ENCODE results near the gene RIPK4. TPM values are rescaled to one million over a fixed set of nuclear protein-coding genes. Genes with fewer than 3 reads are reported as not detected.

RIPK4 gene
- total RNA-seq, 1 experiment from 2014 or later = 252 TPM

GRCh38 chr21:41813226-41813625, 46.4 kb upstream of the RIPK4 start:
- Histone ChIP-seq H3K79me2 (ENCODE audit: low read length) (no peaks in the 10 kb centered on the region), H3K4me1 (ENCODE audit: insufficient read depth, low read length) (peaks cover 10% of the 10 kb centered on the region), H3K4me2 (ENCODE audit: low read length) (no peak overlapping the region), H3K9me2 (replicated peaks; ENCODE audit: low read length) (no peaks in the 10 kb centered on the region), H3K27me3 (ENCODE audit: low read length) (no peaks in the 10 kb centered on the region), H3K27ac (ENCODE audit: low read length) (no peak overlapping the region), H3F3A (ENCODE audit: low read length, unreplicated experiment) (peaks cover 5% of the 10 kb centered on the region), H3K36me3 (ENCODE audit: low read depth, low read length) (peaks cover 26% of the 10 kb centered on the region), H3K9ac (ENCODE audit: low read length) (no peak overlapping the region), H4K20me1 (ENCODE audit: low read length) (no peaks in the 10 kb centered on the region), H3K9me3 (ENCODE audit: low read length) (no peaks in the 10 kb centered on the region), H2AFZ (ENCODE audit: low read length) (no peak overlapping the region), H3K4me3 (ENCODE audit: low read length) (no peak overlapping the region)
- ATAC-seq (no peak), DNase-seq (no peak)
- POLR2A ChIA-PET (ENCODE audit: unreplicated experiment) = no interaction called here
- intact Hi-C loops (cut with micrococcal nuclease) = no loop called here
- TF ChIP-seq EZH2phosphoT487 (IDR thresholded peaks at IDR 0.05; ENCODE audit: borderline replicate concordance, low read length) = no peak
- TF ChIP-seq CTCF (conservative IDR thresholded peaks at IDR 0.05; ENCODE audit: low read depth, low read length) = no peak
- TF ChIP-seq EZH2 (IDR thresholded peaks at IDR 0.05; ENCODE audit: low read length, unreplicated experiment) = no peak
- CTCF ChIA-PET = no interaction called here
- no TSS peak for BruUV-seq (replicated peaks)

- intact Hi-C loops (cut with micrococcal nuclease) = no loop called here
- no peak for ATAC-seq
- no TSS peak for BruUV-seq (replicated peaks)
These were observed 45.8 kb upstream of the RIPK4 start for GRCh38 chr21:41812679-41813078.

GRCh38 chr21:41810597-41810932, 43.7 kb upstream of the RIPK4 start:
- no peaks in the 10 kb centered on the region for H4K20me1 ChIP-seq (ENCODE audit: low read length)
- H2AFZ ChIP-seq (ENCODE audit: low read length) = no peak overlapping the region
- intact Hi-C loops (cut with micrococcal nuclease) = no loop called here
- BruUV-seq (replicated peaks) = no TSS peak
- H3K9me2 ChIP-seq (replicated peaks; ENCODE audit: low read length) = no peaks in the 10 kb centered on the region
- no peaks in the 10 kb centered on the region for H3K27me3 ChIP-seq (ENCODE audit: low read length)
- TF ChIP-seq EZH2 (IDR thresholded peaks at IDR 0.05; ENCODE audit: low read length, unreplicated experiment) (no peak), CTCF (conservative IDR thresholded peaks at IDR 0.05; ENCODE audit: low read depth, low read length) (no peak), EZH2phosphoT487 (IDR thresholded peaks at IDR 0.05; ENCODE audit: borderline replicate concordance, low read length) (no peak)
- H3K4me1 ChIP-seq (ENCODE audit: insufficient read depth, low read length) = no peaks in the 10 kb centered on the region
- no peaks in the 10 kb centered on the region for H3K79me2 ChIP-seq (ENCODE audit: low read length)
- H3K4me3 ChIP-seq (ENCODE audit: low read length) = no peak overlapping the region
- DNase-seq = no peak
- no peak overlapping the region for H3K4me2 ChIP-seq (ENCODE audit: low read length)
- ChIA-PET POLR2A (ENCODE audit: unreplicated experiment) (no interaction called here), CTCF (interaction anchor here (1.1 kb wide), 1 partner anchor 32 kb away, joined by 3 read pairs; no protein-coding TSS in a partner anchor)
- no peaks in the 10 kb centered on the region for H3F3A ChIP-seq (ENCODE audit: low read length, unreplicated experiment)
- H3K9me3 ChIP-seq (ENCODE audit: low read length) = no peaks in the 10 kb centered on the region
- no peak overlapping the region for H3K9ac ChIP-seq (ENCODE audit: low read length)
- H3K36me3 ChIP-seq (ENCODE audit: low read depth, low read length) = peaks cover 20% of the 10 kb centered on the region
- no peak overlapping the region for H3K27ac ChIP-seq (ENCODE audit: low read length)
- no peak for ATAC-seq

More at GRCh38 chr21:41812679-41813078, 45.8 kb upstream of the RIPK4 start:
- no peaks in the 10 kb centered on the region for H3K27me3 ChIP-seq (ENCODE audit: low read length)
- H3K9ac ChIP-seq (ENCODE audit: low read length) = no peak overlapping the region
- H3K9me2 ChIP-seq (replicated peaks; ENCODE audit: low read length) = no peaks in the 10 kb centered on the region
- no peak overlapping the region for H3K27ac ChIP-seq (ENCODE audit: low read length)
- peaks cover 3% of the 10 kb centered on the region for H3F3A ChIP-seq (ENCODE audit: low read length, unreplicated experiment)
- no peak overlapping the region for H3K4me3 ChIP-seq (ENCODE audit: low read length)
- H4K20me1 ChIP-seq (ENCODE audit: low read length) = no peaks in the 10 kb centered on the region
- no peak overlapping the region for H2AFZ ChIP-seq (ENCODE audit: low read length)
- no peak for TF ChIP-seq EZH2 (IDR thresholded peaks at IDR 0.05; ENCODE audit: low read length, unreplicated experiment)
- TF ChIP-seq EZH2phosphoT487 (IDR thresholded peaks at IDR 0.05; ENCODE audit: borderline replicate concordance, low read length) = no peak
- DNase-seq = no peak
- H3K4me1 ChIP-seq (ENCODE audit: insufficient read depth, low read length) = peaks cover 10% of the 10 kb centered on the region
- no peaks in the 10 kb centered on the region for H3K79me2 ChIP-seq (ENCODE audit: low read length)
- ChIA-PET CTCF (no interaction called here), POLR2A (ENCODE audit: unreplicated experiment) (no interaction called here)
- no peak overlapping the region for H3K4me2 ChIP-seq (ENCODE audit: low read length)
- peaks cover 26% of the 10 kb centered on the region for H3K36me3 ChIP-seq (ENCODE audit: low read depth, low read length)
- H3K9me3 ChIP-seq (ENCODE audit: low read length) = no peaks in the 10 kb centered on the region
